Muscle layer of duodenum (tissue), 2 donors: ENCODE data around the gene DENND4C.

Experiments
- H3K27ac ChIP-seq: one replicate; pipeline ENCODE4 v1.7.0; 2013; ENCODE audit warnings: mild to moderate bottlenecking, low read length
- H3K27me3 ChIP-seq: one replicate; pipeline ENCODE4 v1.7.0; 2013; ENCODE audit warnings: low read depth, mild to moderate bottlenecking, control low read depth, low read length
- H3K36me3 ChIP-seq, 2 donors: one replicate each; pipeline ENCODE4 v1.7.0; 2013; ENCODE audit warnings: low read length in 2 of 2, control low read depth in 1 of 2, mild to moderate bottlenecking in 1 of 2; ENCODE audit not compliant: insufficient read depth in 2 of 2, control insufficient read depth in 1 of 2
- H3K4me1 ChIP-seq, 2 donors: one replicate each; pipeline ENCODE4 v1.7.0; 2013; ENCODE audit warnings: low read length in 2 of 2, mild to moderate bottlenecking in 2 of 2, control low read depth in 1 of 2, moderate library complexity in 1 of 2; ENCODE audit not compliant: insufficient read depth in 2 of 2, control insufficient read depth in 1 of 2
- H3K4me3 ChIP-seq, 2 donors: one replicate each; pipeline ENCODE4 v1.7.0; 2013; ENCODE audit warnings: low read length in 2 of 2, low read depth in 1 of 2, mild to moderate bottlenecking in 1 of 2
- H3K9me3 ChIP-seq, 2 donors: one replicate each; pipeline ENCODE4 v1.7.0; 2013; ENCODE audit warnings: low read length in 2 of 2, control low read depth in 1 of 2, mild to moderate bottlenecking in 1 of 2; ENCODE audit not compliant: control insufficient read depth in 1 of 2
- donor health status: healthy.

DENND4C gene

DNA sequence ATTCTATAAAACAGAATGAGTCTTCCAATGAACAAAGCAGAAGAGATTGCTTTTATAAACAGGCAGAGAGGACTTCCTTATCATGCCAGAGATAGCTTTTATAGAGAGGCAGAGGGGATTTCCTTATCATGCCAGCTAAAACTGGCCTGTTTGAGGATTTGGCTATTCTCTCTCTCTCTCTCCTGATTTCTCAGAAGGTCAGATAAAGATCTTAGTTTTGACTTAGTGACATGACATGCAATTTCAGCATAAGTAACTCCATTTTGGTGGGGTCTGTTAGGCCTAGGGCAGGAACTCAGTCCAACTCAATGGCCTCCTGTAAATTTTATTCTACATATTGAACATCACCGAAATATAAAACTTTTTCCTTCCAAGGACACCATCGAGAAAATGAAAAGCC is 31.5 kb upstream of the DENND4C start:
- Histone ChIP-seq H3K9me3 (no peaks in the 10 kb centered on the region), H3K27me3 (no peaks in the 10 kb centered on the region), H3K4me3 (no peak overlapping the region), H3K27ac (no peak overlapping the region), H3K36me3 (no peaks in the 10 kb centered on the region), H3K4me1 (peaks cover 0 to 4% of the 10 kb centered on the region in 2 donors)

DNA sequence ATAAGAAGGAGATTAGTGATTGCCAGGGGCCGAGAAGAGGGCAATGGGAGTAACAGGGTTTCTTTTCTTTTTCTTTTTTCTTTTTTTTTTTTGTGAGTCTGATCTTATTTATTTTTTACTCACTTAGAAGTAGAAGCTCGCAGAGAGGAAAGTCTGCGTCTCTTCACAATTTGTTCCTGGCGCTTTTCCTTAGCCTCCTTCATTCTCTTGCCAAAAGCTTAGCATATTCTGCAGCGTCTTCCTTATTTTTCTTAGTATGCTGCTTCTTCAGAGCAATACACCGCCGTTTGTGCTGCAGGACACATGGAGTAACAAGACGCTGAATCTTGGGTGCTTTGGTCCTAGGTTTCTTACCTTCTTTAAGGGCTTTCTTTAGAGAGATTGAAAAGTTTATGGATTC is 30.3 kb upstream of the DENND4C start:
- peaks cover 0 to 4% of the 10 kb centered on the region in 2 donors for H3K4me1 ChIP-seq
- no peak overlapping the region for H3K4me3 ChIP-seq
- H3K9me3 ChIP-seq: no peaks in the 10 kb centered on the region
- no peaks in the 10 kb centered on the region for H3K27me3 ChIP-seq
- H3K36me3 ChIP-seq: no peaks in the 10 kb centered on the region
- no peak overlapping the region for H3K27ac ChIP-seq

DNA sequence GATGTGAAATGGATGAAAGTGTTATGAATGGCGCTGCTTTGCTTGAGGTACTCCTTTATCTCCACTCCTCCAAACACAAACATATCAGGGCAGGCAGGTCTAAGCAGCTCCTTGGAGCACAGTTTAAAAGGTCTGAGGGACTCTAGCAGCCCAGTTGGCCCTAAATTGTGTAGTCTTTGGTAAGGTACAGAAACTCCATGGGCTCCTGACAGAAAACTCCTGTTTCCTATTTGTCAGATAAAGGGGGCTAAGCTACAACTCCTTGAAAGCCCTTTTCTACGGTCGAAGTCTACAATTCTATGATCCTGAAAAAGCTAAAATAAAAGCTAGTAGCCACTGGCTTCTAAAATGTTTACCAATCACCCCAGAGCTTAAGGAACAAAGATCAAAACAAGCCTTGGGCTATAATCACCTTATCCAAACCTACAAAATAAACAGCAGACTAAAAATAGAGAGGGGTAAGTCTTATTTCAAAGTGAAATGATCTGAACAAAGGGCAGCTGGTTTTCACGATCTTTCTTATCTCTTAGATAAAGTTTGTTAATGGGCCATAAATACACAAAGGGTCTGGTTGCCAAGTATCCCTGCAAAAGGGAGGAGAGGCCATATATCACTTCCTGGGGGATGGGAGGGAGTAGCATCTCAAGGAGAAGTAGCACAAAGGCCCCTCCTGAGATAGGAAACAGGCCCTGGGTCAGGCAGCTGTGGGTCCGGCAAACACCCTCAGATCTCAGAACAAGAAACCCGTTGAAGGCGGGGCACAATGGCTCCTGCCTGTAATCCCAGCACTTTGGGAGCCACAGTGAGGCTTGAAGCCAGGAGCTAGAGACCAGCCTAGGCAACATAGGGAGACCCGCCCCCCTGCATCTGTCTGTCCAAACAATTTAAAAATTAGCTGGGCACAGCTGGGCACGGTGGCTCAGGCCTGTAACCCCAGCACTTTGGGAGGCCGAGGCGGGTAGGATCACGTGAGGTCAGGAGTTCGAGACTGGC is 28.3 kb upstream of the DENND4C start:
- Histone ChIP-seq H3K4me3 (no peak overlapping the region), H3K27me3 (no peaks in the 10 kb centered on the region), H3K36me3 (no peaks in the 10 kb centered on the region), H3K9me3 (no peaks in the 10 kb centered on the region), H3K27ac (no peak overlapping the region), H3K4me1 (peaks cover 0 to 4% of the 10 kb centered on the region in 2 donors)

DNA sequence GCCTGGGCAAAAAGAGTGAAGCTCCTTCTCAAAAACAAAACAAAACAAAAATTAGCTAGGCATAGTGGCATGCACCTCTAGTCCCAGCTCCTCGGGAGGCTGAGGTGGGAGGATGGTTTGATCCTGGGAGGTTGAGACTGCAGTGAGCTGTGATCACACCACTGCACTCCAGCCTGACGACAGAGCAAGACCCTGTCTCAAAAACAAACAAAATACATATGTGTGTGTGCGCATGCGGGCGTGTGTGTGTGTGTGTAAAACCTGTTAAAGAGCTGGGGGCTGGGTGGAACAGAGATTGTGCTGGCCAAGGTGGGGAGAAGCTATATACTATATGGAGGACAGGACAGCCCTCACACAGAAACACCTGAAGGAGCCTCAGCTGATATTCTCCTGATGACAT is 27.4 kb upstream of the DENND4C start:
- Histone ChIP-seq H3K4me3 (no peak overlapping the region), H3K27me3 (no peaks in the 10 kb centered on the region), H3K36me3 (no peaks in the 10 kb centered on the region), H3K9me3 (no peaks in the 10 kb centered on the region), H3K27ac (no peak overlapping the region), H3K4me1 (peaks cover 0 to 4% of the 10 kb centered on the region in 2 donors)

DNA sequence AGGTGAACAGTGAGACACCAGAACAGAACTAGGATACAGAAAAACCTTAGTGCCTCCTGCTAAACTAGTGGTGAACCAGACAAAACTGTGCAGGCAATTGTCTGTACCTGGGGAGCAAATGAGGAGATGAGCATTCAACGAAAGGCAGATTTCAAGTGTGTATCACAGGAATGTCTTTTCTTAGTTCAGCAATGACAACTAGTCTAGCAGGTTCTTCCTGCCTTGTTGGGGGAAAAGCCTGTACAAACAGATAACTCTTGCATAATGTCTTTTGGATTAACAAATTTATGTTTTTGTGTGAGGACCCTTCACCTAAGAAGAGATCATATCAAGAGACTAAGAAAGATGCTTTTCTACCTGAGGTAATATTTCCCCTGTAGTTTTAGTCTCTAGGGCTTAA is 21.8 kb upstream of the DENND4C start:
- Histone ChIP-seq H3K4me3 (no peak overlapping the region), H3K4me1 (no peaks in the 10 kb centered on the region), H3K27ac (no peak overlapping the region), H3K27me3 (no peaks in the 10 kb centered on the region), H3K9me3 (no peaks in the 10 kb centered on the region), H3K36me3 (no peaks in the 10 kb centered on the region)

DNA sequence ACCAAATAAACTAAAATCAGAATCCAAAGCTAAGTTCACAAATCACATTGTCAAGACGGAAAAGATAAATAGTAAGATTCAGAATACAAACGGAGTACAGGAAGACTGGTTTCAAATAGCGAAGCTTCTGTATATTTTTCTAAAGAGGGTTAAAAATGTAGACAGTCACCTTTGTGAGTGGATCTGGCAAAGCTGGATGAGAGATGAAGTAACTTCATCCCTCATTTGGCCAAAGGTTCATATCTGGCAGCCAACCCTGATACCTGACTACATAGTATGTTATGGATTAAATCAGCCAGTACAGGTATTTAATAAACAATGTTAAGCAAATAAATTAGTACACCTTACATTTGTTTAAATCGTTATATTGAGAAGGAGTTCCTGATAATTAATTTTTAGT is 21.3 kb upstream of the DENND4C start:
- Histone ChIP-seq H3K4me3 (no peak overlapping the region), H3K27ac (no peak overlapping the region), H3K27me3 (no peaks in the 10 kb centered on the region), H3K36me3 (no peaks in the 10 kb centered on the region), H3K9me3 (no peaks in the 10 kb centered on the region), H3K4me1 (no peaks in the 10 kb centered on the region)

DNA sequence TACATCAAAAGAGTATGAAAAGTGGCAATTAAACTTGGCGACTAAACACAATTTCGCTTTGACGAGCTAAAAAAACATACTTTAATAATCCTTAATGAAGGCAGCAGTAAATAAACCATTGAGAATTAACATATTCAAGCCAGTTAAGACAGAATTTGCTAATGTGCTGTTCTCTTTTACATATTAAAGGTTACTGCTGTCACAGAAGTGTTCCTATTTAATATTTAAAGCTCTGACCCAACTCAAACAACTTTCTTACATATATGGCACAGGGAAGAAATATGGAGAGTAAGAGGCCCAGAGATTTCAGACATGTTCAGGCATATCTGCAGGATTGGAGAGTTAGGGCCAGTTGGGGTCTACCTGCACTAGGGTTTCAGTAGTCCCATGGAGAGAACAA is 16.7 kb upstream of the DENND4C start:
- Histone ChIP-seq H3K36me3 (no peaks in the 10 kb centered on the region), H3K27me3 (no peaks in the 10 kb centered on the region), H3K4me1 (no peaks in the 10 kb centered on the region), H3K9me3 (no peaks in the 10 kb centered on the region), H3K27ac (no peak overlapping the region), H3K4me3 (no peak overlapping the region)

DNA sequence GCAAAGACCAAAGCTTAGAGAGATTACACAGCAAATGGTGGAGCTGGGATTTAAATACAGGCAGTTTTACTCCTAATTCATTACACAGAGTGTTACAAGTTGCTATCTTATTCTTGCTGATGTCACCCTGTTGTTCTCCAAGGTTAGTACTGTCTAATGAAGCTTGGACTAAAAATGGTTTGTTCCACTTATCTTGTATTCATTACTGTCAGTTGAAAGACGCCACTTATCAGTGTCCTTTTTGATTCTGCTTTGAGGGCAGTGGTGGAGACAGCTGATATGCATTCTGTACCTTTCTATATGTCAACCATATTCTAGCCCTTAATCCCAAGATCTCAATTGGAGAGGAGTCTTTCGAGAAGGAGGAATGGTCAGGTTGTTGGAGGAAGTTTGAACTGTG is 14.0 kb upstream of the DENND4C start:
- Histone ChIP-seq H3K27ac (no peak overlapping the region), H3K27me3 (no peaks in the 10 kb centered on the region), H3K9me3 (no peaks in the 10 kb centered on the region), H3K36me3 (no peaks in the 10 kb centered on the region), H3K4me3 (no peak overlapping the region), H3K4me1 (no peaks in the 10 kb centered on the region)

DNA sequence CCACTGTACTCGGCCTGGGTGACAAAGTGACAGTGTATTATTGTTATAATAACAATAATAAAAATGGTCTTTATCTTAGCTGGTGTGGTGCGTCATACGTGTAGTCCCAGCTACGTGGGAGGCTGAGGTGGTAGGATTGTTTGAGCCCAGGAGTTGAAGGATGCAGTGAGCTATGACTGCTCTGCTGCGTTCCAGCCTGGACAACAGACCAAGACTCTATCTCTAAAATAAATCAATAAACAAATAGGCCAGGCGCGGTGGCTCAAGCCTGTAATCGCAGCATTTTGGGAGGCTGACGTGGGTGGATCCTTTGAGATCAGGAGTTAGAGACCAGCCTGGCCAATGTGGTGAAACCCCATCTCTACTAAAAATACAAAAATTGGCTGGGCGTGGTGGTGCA is 9.2 kb upstream of the DENND4C start:
- Histone ChIP-seq H3K4me3 (no peak overlapping the region), H3K27me3 (no peaks in the 10 kb centered on the region), H3K4me1 (no peaks in the 10 kb centered on the region), H3K36me3 (no peaks in the 10 kb centered on the region), H3K9me3 (no peaks in the 10 kb centered on the region), H3K27ac (no peak overlapping the region)

DNA sequence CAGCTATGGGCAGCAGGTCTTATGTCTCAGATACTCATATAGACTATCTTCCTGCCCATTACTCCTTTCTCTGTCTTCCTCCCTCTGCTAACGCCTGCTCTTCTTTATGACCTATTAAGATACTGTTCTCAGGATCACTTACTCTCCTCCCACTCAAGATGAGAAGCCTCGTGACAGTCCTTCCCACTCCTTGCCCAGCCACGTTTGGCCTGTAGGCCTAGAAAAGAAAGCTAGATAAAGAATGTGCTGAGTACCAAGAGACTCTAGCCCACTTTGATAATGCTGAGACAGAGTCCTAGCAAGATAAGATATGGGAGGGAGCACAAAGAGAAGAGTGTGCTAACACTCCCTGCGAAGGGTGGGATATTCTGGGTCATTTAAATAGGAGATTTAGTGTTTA is 6.8 kb upstream of the DENND4C start:
- H3K27ac ChIP-seq: no peak overlapping the region
- no peaks in the 10 kb centered on the region for H3K4me1 ChIP-seq
- no peaks in the 10 kb centered on the region for H3K27me3 ChIP-seq
- H3K4me3 ChIP-seq: no peak overlapping the region
- H3K36me3 ChIP-seq: no peaks in the 10 kb centered on the region
- no peaks in the 10 kb centered on the region for H3K9me3 ChIP-seq

DNA sequence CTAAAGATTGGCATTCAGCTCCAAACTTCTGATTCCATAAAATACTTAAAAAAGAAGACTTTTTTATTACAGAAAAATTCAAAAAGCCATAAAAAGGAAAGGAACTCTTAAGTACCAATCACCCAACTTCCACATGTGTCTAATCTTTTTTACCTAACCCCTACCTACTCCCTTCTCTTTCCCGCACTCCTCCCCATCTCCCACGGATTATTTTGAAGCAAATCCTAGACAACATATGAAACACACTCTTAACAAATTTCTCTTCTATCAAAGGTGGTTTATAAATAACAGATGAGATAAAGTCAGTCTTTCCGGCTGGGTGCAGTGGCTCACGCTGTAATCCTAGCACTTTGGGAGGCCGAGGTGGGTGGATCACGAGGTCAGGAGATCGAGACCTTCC is 5.9 kb upstream of the DENND4C start:
- Histone ChIP-seq H3K4me1 (peaks cover 0 to 4% of the 10 kb centered on the region in 2 donors), H3K27me3 (no peaks in the 10 kb centered on the region), H3K4me3 (no peak overlapping the region), H3K27ac (no peak overlapping the region), H3K9me3 (no peaks in the 10 kb centered on the region), H3K36me3 (no peaks in the 10 kb centered on the region)
